Measurements from ENCODE around the gene ADRA2B.

- TF ChIP-seq CTCF (IDR thresholded peaks at IDR 0.05) (no peak), ZFX (IDR thresholded peaks at IDR 0.05; ENCODE audit: borderline replicate concordance) (no peak)
These were observed 19.9 kb upstream of the ADRA2B start for GRCh38 chr2:96136129-96136720.
